GM18499 (cell line): Measurements from ENCODE around the gene S100Z.
"Not testable (repeated sequence)": the region's sequence is repeated elsewhere in the genome, so short reads cannot be mapped to it uniquely, and the experiment has no call there.

Experiments used
- ATAC-seq: cut with Tn5 transposase; IDR thresholded peaks from one replicate; pipeline ENCODE4 v1.9.1; 2021; ENCODE audit warnings: moderate number of reproducible peaks; ENCODE audit not compliant: insufficient read depth, unreplicated experiment

The S100Z gene

DNA sequence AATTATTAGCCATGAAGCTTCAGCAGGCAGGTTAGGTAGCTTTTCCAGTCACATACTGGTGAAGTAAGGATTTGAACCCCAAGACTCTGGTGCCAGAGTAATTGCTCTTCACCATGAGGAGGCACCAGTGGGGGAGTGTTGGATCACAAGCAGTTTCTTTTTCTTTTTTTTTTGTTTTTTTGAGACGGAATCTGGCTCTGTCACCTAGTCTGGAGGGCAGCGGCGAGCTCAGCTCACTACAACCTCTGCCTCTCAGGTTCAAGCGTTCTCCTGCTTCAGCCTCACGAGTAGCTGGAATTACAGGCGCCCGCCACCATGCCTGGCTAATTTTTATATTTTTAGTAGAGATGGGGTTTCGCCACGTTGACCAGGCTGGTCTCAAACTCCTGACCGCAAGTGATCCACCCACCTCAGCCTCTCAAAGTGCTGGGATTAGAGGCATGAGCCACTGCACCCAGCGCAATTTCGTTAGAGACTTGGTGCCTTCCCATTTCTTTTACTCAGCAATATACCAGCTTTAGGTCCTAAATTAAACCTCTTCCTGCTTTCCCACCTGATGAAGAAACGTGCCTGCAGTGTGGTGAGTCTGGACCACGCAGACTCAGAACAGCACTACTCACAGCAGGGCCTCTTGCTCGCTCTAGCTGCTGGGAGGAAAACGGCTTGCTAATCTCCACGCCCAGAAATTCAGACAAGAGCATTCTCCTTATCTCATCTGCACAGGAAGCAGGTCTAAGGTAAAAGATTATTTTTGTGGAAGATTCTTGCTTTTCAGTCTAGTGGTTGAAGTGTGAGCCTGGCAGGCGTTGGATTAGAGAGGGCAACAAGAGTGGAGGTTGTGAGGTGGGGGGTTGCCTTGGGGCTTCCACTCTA lies at the start of gene S100Z:
S100Z (plus strand) TSS at position 596 of the 873 bp plus-strand sequence. CDS start 25,346 bp downstream, outside the sequence.
- ATAC-seq = no peak

DNA sequence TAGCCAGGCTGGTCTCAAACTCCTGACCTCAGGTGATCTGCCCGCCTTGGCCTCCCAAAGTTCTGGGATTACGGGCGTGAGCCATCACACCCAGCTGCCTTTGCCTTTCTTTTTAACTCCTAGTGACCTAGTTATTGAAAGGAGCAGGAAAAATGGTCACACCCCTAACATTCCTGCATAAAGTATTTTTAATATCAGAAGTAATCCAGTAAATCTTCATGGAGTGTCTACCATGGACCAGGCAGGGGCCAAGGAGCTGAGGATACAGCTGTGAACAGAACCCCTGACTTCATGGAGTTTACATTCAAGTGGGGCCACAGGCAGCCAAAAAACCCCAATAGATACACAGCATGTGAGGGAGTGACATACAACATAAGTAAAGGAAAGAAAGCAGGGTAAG lies 49.2 kb upstream of the S100Z start:
- no peak for ATAC-seq

DNA sequence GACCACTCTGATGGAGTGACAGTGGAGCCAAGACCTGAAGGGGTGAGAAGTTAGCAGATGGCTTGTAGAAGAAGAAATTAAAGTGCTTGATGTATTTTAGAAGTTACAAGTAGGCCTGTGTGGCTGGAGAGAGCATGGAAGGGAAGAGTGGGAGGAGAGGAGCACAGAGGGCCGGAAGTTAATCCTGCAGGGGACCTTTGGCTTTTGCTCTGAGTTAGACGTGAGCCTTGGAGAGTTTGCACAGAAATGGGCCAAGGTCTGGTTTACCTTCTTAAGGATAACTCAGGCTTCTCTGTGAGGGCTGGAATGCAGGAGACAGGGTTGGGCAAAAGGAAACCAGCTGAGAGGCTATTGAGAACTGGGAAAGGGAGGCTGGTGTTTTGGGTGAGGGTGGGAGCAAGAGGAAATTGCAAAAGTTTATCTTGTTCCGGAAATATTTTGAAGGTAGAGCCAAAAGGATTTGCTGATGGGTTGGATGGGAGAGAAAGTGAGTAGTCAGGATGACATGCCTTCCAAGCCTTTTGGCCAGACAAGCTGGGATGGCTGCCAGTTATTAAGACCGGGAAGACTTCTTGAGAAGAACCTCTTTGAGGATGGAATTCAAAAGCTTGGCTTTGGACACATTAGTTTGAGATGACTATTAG lies 48.5 kb upstream of the S100Z start:
- no peak for ATAC-seq

DNA sequence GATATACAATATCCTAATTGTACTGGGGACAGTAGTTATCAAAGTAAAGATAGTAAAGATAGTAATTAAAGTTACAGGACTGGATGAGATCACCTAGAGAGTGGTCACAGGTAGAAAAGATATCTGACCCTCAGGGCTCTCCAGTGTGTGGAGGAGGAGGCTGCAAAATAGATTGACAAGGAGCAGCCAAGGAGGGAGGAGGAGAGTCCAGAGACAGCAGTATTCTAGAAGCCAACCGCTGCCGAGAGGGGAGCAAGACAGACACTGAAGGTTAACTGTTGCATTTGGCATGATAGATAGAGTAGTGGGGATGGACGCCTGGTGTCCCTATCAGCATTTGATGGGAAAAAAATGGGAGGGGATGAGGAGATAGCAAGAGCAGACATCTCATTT lies 48.0 kb upstream of the S100Z start:
- no peak for ATAC-seq

DNA sequence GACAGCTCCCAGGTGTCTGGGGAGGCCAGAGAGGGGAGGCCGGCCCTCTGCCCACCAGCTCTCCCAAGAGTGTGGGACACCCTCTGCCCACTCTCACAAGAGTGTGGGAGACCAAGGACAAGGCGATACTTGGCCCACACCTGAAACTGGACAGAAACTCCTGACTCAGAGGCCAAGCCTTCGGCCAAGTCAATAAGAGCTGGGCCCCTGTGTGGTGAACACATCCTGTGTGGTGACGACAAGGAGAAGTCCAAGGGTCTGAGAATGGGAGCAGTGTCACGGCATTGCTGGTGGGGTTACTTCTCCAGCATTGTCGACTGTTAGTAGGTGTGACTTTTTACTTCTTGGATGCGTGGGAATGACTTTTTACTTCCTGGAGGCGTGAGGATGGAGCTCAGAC lies 45.5 kb upstream of the S100Z start:
- ATAC-seq = no peak

DNA sequence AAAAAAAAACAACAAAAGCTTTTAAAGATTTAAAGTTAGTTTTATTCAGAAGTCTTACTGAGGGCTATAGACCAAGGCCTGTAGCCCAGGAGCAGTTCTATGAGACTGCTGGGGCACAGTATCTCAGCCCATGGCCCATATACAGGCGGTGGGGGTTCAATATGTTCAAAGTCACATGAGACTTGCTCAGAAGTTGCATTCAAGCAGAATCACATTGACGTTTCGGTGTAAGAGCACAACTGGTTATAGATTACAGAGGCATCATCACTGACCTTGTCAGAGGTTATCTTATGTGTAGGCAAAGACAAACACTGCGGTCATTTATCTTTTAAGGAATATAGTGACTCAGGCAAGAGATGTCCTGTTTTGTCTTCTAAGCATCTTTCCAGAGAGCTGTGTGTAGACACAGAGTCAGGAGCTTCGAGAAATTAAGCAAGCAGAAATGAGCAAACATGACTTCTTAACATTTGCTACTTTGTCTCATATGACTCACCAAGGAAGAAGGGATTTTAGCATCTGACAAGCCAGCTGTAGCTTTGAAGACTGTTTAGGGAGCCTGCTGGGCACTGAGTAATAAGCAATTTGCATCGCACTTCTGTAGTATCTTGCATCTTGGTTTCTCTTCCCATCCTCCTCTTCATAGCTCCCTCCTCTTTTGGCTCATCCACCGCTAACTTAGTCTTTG lies 43.9 kb upstream of the S100Z start:
- no peak for ATAC-seq

DNA sequence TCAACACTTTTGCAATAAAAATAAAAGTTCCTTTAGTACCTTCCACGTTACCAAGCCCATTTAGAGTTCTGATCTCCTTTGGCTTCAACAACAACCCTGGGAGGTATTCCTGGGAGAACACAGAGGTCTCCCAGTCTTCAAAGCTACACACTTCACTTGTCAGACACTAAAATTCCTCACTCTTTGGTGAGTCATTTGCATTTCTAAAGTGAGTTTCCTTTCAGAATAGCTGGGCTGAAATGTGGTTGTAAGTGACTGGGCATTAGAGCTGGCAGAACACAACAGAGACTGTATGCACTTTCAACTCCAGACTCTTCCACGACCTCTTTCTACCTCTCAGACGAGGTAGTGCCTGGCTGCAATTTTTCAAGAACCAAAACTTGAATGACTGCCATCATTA lies 42.5 kb upstream of the S100Z start:
- no peak for ATAC-seq

DNA sequence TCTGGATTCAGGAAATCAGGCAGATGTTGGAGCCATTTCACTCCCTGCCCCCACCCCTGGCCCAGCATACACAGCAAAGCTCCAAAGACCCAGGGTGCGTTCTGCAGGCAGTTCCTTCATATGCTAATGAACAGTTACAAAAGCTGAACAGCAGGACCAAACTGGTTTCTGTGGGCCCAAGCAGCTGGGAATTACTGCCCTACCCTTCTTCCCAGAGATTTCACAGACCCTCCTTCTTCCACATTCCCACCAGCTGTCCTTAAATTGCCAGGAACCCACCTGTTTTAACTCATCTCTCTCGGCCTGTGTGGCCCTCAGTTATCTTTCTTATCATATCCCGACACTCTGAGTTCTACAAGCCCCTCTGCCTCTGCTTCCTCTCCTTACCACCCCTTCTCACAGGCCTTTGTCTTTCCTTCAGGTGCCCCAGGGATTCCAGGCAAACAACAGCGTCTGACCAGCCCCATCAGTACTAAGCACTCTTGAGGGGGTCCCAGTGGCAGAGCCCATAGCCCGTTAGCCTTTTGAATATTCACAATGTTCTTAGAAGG lies 41.6 kb upstream of the S100Z start:
- ATAC-seq = no peak

DNA sequence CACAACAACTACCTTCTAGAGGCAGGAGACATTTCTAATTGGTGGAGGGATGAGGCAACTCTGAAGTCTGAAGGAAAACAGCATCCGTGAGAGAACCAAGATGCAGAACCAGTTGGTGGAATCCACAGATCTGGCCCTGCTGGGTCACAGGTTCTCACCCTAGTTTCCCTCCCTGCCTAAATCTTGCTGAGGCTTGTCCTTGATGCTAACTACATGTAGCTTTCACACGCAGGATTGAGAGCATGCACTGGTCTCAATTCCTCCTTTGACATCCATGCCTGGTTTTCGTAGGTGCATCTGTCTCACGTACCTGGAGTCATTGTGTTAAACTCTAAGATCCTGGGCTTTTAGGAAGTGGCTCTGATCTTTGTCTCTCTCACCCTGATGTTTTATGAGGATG lies 40.7 kb upstream of the S100Z start:
- no peak for ATAC-seq

DNA sequence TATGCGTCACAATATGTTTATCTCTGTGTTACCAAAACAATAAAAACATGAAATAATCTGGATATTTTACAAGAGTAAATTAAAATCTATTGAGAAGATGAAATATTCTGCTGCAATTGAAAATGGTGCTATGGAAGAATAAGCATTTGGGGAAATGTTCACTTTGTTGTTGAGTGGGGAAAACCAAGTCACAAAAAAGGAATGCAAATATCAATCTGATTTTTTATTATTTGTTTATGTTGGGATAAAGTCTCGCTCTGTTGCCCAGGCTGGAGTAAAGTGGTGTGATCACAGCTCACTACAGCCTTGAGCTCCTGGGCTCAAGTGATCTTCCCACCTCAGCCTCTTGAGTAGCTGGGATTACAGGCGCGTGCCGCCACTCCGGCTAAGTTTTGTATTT lies 39.6 kb upstream of the S100Z start:
- ATAC-seq = no peak

DNA sequence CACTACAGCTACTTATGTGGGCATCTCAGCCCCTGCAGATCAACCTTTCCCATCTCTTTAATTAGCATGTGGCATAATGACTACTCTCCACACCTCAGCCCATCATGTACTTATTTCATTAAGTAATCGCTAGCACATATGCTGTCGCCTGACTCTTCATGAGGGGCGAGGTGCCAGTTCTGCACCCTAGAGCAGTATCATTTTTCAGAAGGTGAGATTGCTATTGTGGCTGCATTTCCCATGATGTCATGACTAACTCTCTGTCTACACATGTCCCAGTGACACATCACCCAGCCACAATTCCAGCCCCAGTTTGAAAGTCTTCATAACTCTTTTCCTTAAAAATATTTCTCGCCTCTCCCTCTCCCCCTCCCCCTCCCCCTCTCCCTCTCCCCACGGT lies 38.6 kb upstream of the S100Z start:
- ATAC-seq = no peak

DNA sequence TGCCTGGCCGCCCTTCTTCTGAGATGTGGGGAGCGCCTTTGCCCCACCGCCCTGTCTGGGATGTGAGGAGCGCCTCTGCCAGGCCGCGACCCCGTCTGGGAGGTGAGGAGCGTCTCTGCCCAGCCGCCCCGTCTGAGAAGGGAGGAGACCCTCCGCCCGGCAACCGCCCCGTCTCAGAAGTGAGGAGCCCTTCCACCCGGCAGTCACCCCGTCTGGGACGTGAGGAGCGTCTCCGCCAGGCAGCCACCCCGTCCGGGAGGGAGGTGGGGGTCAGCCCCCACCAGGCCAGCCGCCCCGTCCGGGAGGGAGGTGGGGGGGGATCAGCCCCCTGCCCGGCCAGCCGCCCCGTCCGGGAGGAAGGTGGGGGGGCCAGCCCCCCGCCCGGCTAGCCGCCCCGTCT lies 37.6 kb upstream of the S100Z start:
- not testable (repeated sequence) for ATAC-seq

DNA sequence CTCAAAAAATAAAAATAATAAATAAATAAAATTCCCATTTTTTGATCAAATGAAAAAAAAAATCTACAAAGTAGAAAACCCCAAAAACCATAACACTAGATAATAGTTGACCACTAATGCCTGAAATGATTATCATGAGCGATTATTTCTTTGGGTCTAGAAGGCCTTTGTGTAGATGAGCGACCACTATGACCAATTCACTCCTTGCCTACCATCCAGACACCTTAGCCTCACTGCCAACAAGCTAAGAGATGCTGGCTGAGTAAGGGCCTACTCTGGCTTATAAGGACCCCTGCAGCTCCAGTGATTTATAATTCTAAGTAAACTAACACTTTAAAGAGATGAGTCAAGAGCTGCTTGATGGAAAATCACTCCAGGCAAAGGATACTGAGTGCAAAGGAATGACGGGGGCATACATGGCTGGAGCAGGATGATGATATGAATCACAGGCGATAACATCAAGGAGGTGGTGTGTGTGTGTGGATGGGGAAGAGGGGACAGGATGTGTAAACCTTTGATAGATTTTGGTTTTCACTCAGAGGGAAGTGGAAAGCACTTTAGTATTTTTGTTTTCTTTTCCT lies 35.7 kb upstream of the S100Z start:
- no peak for ATAC-seq

DNA sequence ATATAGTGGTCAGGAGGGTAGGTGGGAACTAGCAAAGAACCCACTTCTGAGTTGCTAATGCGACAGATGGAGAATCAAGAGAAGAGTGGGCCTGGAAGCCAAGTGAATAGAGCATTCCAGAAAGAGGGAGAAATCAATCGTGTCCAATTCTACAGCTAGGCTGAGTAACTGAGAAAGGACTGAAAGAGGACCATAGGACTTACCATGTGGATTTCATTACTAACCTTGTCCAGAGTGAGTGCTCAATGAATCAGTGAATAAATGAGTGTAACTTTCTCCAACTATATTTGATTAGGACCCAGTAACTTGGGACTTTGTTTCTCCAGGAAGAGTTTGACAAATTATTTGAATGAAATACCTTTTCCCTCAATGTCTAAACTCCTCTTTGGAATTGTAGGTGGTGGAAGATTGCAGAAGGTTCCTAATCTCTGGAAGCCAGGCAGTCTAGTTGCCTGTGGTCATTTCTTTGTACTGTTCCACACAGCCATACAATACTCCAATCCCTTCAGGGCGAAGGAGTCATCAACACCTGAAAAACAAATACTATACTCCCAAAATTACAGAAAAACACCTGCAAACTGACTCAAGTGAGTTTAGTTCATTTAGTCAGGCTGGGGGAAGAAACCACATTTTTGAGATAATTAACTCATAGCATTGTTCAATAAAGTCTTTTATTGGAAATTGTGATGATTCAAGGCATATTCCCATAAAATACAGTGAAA lies 33.5 kb upstream of the S100Z start:
- no peak for ATAC-seq

DNA sequence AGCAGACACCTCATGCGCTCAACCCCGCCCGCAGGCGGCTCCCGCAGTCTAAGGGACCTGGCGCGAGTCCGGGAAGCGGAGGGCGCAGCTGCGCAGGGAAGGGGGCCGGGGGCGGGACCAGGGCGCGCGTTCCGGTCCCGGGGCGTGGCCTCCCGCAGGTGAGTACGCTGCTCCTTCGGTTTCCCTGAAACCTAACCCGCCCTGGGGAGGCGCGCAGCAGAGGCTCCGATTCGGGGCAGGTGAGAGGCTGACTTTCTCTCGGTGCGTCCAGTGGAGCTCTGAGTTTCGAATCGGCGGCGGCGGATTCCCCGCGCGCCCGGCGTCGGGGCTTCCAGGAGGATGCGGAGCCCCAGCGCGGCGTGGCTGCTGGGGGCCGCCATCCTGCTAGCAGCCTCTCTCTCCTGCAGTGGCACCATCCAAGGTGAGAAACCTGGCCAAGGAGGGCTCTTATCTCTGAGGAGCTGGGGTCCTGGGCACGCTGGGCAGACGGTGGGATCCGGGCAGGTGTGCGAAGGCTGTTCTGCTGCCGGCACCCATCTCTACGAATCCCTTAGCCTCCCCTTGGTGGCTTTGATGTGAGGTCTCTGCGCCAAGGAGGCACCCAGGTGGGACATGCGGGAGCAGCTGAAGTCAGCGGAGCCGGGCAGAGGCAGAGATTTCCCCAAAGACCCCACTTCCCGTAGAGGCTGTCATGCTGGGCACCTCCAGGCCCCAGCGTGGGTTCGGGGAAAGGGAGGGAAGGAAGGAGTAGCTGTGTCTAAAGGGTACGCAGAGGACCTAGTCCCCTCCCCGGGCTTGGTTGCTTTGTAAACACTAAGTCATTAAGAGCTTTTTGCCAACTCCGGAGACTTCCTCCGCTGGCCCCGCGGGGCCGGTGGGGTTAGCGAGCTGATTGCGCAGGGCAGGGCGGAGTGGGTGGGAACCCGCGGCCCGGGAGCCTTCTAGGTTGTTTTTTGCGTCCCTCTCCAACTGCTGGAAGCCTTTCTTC lies 30.7 kb upstream of the S100Z start, which contains the start of gene F2RL1:
F2RL1 (plus strand) TSS at position 187 of the 988 bp plus-strand sequence; CDS start at position 340, 153 bp downstream.
- no peak for ATAC-seq

DNA sequence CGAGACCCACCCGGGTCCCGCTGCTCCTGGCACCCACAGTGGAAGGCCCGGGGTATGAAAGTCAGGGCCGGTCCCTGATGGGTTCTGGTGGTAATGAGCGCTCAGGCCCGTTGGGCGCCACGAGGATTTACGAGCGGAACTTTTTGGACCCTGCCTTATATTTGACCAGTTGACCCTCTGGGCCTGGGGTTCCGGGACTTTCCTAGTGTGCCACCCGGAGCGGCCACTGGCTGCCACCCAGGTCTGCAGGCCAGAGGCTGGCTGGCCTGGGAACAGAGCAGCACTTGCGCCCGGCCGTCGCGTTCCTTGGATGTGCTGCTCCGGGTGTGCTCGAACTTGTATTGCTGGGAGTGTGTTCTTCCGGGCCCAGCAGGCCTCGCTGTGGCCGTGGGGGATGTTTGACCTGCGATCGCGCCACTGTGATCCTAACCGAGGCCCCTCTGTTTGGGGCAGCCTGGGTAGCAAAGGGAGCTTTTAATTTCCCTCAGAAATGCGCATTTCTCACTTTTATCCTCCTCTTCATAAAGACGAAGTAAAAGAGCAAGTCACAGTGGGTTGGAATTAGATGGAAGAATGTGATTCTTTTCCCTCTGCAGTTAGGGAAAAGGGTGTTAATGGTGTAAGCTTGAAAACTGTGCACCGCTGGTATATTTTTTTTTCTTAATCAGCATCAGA lies 29.8 kb upstream of the S100Z start:
- ATAC-seq = no peak

DNA sequence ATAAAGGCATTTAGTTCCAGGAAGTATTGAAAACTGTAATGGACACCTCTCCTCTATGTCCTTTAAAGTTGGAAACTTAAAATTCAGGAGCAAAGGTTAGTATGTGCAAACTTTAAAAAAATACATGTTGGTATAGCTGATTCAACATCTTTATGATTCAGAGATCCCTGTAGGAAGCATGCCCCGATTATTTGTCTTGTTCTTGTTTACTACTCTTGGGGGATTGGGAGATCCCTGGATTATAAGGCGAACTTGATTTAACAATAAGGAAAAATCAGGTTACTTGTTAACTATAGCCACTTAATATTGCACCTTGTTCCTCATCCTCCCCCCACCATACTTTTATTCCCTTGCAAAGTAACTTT lies 29.3 kb upstream of the S100Z start:
- ATAC-seq = no peak

DNA sequence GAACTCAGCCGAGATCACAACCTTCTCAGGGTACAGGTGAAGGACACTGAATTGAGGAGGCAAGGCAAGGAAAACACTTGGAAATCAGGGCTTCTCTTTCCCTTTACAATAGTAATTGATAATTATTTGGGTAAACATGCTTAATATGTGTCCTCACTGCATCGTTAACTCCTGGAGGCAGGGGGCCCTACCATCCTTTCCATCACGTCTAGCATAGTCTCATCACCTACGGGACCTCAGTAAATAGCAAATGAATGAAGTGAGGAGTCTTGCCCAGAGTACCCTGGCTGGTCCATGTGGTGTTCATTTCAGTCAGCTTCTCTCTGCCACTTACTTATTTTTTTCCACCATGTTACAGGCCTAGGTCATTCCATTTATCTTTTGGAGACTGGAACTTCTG lies 28.7 kb upstream of the S100Z start:
- no peak for ATAC-seq
